ENCODE data around the gene LRRC75A.

Gene LRRC75A

DNA sequence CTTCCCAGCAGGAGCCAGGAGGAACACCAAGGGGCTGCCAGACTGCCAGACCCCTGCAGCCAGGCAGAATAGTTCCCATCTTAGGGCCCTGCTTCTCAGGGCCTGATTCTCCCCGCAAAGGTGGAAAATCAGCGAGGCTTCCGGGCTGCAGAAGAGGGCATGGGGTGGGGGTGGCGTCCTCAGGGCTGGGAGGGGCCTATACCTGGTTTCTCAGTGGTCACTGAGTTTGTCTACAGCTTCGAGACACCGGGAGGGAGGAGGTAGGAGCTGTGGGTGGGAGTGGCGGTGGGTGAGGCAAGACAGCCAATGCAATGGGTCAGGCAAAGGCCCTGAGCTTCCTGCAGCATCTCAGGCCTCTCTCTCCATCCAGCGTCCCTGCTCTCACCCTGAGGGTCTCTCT lies 14.3 kb downstream of the LRRC75A start:
- no peak for DNase-seq (ENCODE audit: low spot score)
- TF ChIP-seq, protein P1, sequence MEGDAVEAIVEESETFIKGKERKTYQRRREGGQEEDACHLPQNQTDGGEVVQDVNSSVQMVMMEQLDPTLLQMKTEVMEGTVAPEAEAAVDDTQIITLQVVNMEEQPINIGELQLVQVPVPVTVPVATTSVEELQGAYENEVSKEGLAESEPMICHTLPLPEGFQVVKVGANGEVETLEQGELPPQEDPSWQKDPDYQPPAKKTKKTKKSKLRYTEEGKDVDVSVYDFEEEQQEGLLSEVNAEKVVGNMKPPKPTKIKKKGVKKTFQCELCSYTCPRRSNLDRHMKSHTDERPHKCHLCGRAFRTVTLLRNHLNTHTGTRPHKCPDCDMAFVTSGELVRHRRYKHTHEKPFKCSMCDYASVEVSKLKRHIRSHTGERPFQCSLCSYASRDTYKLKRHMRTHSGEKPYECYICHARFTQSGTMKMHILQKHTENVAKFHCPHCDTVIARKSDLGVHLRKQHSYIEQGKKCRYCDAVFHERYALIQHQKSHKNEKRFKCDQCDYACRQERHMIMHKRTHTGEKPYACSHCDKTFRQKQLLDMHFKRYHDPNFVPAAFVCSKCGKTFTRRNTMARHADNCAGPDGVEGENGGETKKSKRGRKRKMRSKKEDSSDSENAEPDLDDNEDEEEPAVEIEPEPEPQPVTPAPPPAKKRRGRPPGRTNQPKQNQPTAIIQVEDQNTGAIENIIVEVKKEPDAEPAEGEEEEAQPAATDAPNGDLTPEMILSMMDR (IDR thresholded peaks at IDR 0.05; ENCODE audit: extremely low read depth, missing control alignments): no peak

- TF ChIP-seq, protein P1 (IDR thresholded peaks at IDR 0.05; ENCODE audit: extremely low read depth, missing control alignments): no peak
- DNase-seq (ENCODE audit: low spot score): no peak
Measured at GRCh38 chr17:16477255-16477654, 14.7 kb downstream of the LRRC75A start.

DNA sequence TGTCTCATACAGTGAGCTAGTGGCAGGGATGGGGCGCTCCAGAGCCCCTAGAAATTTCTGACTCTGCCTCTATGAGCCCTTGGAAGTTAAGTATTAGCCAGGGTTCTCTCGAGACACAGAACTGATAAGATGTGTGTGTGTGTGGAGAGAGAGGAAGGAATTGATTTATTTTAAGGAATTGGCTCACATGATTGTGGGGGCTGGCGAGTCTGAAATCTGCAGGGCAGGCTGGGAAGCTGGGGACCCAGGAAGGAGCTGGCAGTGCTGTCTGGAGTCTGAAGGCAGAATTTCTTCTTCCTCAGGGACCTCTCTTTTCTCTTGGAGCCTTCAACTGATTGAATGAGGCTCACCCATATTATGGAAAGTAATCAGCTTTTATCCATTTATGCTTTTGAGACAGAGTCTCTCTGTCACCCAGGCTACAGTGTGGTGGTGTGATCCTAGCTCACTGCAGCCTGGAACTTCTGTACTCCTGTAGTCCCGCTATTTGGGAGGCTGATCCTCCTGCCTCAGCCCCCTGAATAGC lies 16.8 kb downstream of the LRRC75A start:
- DNase-seq (ENCODE audit: low spot score): no peak
- TF ChIP-seq, protein P1 (IDR thresholded peaks at IDR 0.05; ENCODE audit: extremely low read depth, missing control alignments): no peak

GRCh38 chr17:16474012-16474725 lies 17.8 kb downstream of the LRRC75A start:
- DNase-seq (ENCODE audit: low spot score): no peak
- TF ChIP-seq, protein P1 (IDR thresholded peaks at IDR 0.05; ENCODE audit: extremely low read depth, missing control alignments): no peak

GRCh38 chr17:16473044-16474011 lies 18.7 kb downstream of the LRRC75A start:
- TF ChIP-seq, protein P1 (IDR thresholded peaks at IDR 0.05; ENCODE audit: extremely low read depth, missing control alignments): no peak
- DNase-seq (ENCODE audit: low spot score): no peak

DNA sequence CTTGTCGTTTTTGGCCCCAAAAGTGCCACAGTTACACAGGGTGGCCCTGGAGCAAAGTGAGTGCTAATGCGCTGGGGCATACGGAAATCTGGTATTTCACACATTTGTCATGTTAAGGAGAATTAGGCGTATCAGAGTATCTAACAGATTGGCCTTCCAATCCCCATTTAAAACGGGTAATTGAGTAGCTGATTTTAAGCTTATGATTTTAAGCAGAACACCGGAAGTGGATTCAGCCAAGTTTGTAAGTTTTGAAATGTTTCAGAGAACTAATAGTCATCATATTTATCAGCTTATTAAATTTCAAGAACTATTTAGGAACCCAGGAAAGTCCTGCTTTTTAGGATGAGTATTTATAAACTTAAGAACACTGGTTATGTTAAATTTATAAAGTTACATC lies 19.5 kb downstream of the LRRC75A start:
- no peak for DNase-seq (ENCODE audit: low spot score)
- TF ChIP-seq, protein P1 (IDR thresholded peaks at IDR 0.05; ENCODE audit: extremely low read depth, missing control alignments): no peak

DNA sequence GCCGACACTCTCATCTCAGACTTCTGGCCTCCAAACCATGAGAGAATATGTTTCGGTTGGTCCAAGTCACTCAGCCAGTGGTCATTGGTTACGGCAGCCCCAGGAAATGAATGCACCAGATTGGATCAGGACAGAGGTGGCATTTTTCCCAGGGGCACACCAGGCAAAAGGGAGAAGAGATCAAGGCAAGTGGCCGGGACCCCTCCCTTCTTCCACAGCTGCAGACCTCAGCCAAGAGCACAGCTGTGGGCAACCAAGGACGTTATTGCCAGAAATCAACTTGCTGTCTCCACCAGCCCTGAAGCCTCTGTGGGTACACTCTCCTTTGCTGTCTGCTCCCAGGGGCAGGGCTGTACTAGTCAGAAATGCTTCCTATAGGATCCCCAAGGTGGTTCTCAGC lies 20.7 kb downstream of the LRRC75A start:
- no peak for DNase-seq (ENCODE audit: low spot score)
- TF ChIP-seq, protein P1 (IDR thresholded peaks at IDR 0.05; ENCODE audit: extremely low read depth, missing control alignments): no peak

Data from GM20000 (cell line).